Measurements from ENCODE around the gene HSPBP1. TPM values are rescaled to one million over a fixed set of nuclear protein-coding genes. Genes with fewer than 3 reads are reported as not detected.

Gene HSPBP1
- total RNA-seq, 1 experiment from 2014 or later = 83.4 TPM

DNA sequence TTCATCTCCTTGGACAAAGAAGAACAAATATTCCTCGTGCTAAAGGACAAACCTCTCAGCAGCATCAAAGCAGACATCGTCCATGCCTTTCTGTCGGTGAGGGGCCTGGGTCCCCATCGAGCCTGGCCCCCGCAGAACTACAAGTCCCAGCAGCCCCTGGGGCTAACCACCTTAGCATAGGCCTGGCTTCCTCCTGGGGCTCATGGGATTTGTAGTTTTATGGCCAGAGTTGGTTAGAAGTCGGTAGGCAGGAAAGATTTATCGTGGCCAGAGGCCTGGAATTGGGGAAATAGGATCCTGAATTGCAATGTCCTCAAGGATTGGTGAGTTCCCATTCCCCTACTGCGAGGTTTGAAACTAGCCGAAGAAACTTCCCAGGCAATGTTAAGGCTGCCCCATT is 25.6 kb upstream of the HSPBP1 start:
- Histone ChIP-seq H3K9me3 (ENCODE audit: low read depth, low read length, poor library complexity, severe bottlenecking) (no peaks in the 10 kb centered on the region), H3K27ac (ENCODE audit: low read depth, low read length, poor library complexity, severe bottlenecking) (no peak overlapping the region), H3K4me1 (ENCODE audit: insufficient read depth, low read length, poor library complexity, severe bottlenecking) (peaks cover 4% of the 10 kb centered on the region), H3K27me3 (replicated peaks; ENCODE audit: insufficient read depth, low read depth, low read length, poor library complexity) (no peaks in the 10 kb centered on the region), H3K36me3 (ENCODE audit: insufficient read depth, low read length, poor library complexity, severe bottlenecking) (peaks cover 50% of the 10 kb centered on the region), H3K4me3 (ENCODE audit: low read depth, low read length, poor library complexity, severe bottlenecking) (no peak overlapping the region)
- peak; percentile 64 for DNase-seq (ENCODE audit: low spot score)
- TF ChIP-seq, protein P1, sequence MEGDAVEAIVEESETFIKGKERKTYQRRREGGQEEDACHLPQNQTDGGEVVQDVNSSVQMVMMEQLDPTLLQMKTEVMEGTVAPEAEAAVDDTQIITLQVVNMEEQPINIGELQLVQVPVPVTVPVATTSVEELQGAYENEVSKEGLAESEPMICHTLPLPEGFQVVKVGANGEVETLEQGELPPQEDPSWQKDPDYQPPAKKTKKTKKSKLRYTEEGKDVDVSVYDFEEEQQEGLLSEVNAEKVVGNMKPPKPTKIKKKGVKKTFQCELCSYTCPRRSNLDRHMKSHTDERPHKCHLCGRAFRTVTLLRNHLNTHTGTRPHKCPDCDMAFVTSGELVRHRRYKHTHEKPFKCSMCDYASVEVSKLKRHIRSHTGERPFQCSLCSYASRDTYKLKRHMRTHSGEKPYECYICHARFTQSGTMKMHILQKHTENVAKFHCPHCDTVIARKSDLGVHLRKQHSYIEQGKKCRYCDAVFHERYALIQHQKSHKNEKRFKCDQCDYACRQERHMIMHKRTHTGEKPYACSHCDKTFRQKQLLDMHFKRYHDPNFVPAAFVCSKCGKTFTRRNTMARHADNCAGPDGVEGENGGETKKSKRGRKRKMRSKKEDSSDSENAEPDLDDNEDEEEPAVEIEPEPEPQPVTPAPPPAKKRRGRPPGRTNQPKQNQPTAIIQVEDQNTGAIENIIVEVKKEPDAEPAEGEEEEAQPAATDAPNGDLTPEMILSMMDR (conservative IDR thresholded peaks at IDR 0.05; ENCODE audit: low read depth, low read length) = no peak
- no peak for TF ChIP-seq EZH2 (IDR thresholded peaks at IDR 0.05; ENCODE audit: borderline replicate concordance, low read depth, low read length, poor library complexity, severe bottlenecking)
- intact Hi-C loops (cut with micrococcal nuclease; ENCODE audit: unreplicated experiment) = loop anchor here (10.0 kb wide), 1 partner anchor 79 kb away; the partner anchor contains the start of genes RPL28 and TMEM238
- CTCF ChIA-PET = no interaction called here
- no TSS peak for BruUV-seq (replicated peaks)
- POLR2A ChIA-PET (ENCODE audit: low non-redundant PET) = no interaction called here

DNA sequence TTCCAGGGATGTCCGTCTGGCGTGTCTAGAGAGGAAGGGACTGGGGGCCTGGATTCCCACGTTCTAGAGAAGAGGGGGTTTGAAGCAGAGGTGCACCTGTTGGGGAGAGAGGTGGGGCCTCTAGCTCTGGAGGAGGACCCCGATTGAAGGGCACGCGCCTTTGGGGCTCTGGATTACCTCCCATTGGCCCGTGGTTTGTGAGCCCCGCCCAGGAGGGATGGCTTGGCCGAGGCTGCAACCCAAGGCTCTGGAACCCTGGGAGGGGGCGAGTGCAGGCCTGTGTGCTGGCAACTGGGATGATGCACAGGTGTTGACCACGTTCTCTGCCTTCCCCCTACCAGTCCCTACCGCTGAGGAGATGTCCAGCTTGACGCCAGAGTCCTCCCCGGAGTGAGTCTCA is 25.1 kb upstream of the HSPBP1 start:
- H3K36me3 ChIP-seq (ENCODE audit: insufficient read depth, low read length, poor library complexity, severe bottlenecking) = peaks cover 50% of the 10 kb centered on the region
- BruUV-seq (replicated peaks) = no TSS peak
- H3K27ac ChIP-seq (ENCODE audit: low read depth, low read length, poor library complexity, severe bottlenecking) = no peak overlapping the region
- no peak for DNase-seq (ENCODE audit: low spot score)
- POLR2A ChIA-PET (ENCODE audit: low non-redundant PET) = no interaction called here
- no peak overlapping the region for H3K4me3 ChIP-seq (ENCODE audit: low read depth, low read length, poor library complexity, severe bottlenecking)
- intact Hi-C loops (cut with micrococcal nuclease; ENCODE audit: unreplicated experiment) = loop anchor here (10.0 kb wide), 1 partner anchor 80 kb away; the partner anchor contains the start of genes RPL28 and TMEM238
- peaks cover 4% of the 10 kb centered on the region for H3K4me1 ChIP-seq (ENCODE audit: insufficient read depth, low read length, poor library complexity, severe bottlenecking)
- TF ChIP-seq EZH2 (IDR thresholded peaks at IDR 0.05; ENCODE audit: borderline replicate concordance, low read depth, low read length, poor library complexity, severe bottlenecking) = no peak
- TF ChIP-seq, protein P1 (conservative IDR thresholded peaks at IDR 0.05; ENCODE audit: low read depth, low read length) = no peak
- H3K9me3 ChIP-seq (ENCODE audit: low read depth, low read length, poor library complexity, severe bottlenecking) = no peaks in the 10 kb centered on the region
- CTCF ChIA-PET = no interaction called here
- H3K27me3 ChIP-seq (replicated peaks; ENCODE audit: insufficient read depth, low read depth, low read length, poor library complexity) = no peaks in the 10 kb centered on the region

GRCh38 chr19:55304279-55304978 is 24.5 kb upstream of the HSPBP1 start:
- H3K36me3 ChIP-seq (ENCODE audit: insufficient read depth, low read length, poor library complexity, severe bottlenecking) = peaks cover 48% of the 10 kb centered on the region
- H3K27ac ChIP-seq (ENCODE audit: low read depth, low read length, poor library complexity, severe bottlenecking) = no peak overlapping the region
- peak; percentile 76 for DNase-seq (ENCODE audit: low spot score)
- no peak overlapping the region for H3K4me3 ChIP-seq (ENCODE audit: low read depth, low read length, poor library complexity, severe bottlenecking)
- H3K27me3 ChIP-seq (replicated peaks; ENCODE audit: insufficient read depth, low read depth, low read length, poor library complexity) = no peaks in the 10 kb centered on the region
- CTCF ChIA-PET = no interaction called here
- H3K4me1 ChIP-seq (ENCODE audit: insufficient read depth, low read length, poor library complexity, severe bottlenecking) = peaks cover 4% of the 10 kb centered on the region
- no peaks in the 10 kb centered on the region for H3K9me3 ChIP-seq (ENCODE audit: low read depth, low read length, poor library complexity, severe bottlenecking)
- intact Hi-C loops (cut with micrococcal nuclease; ENCODE audit: unreplicated experiment) = loop anchor here (10.0 kb wide), 1 partner anchor 80 kb away; the partner anchor contains the start of genes RPL28 and TMEM238
- TF ChIP-seq, protein P1 (conservative IDR thresholded peaks at IDR 0.05; ENCODE audit: low read depth, low read length) = no peak
- TF ChIP-seq EZH2 (IDR thresholded peaks at IDR 0.05; ENCODE audit: borderline replicate concordance, low read depth, low read length, poor library complexity, severe bottlenecking) = no peak
- BruUV-seq (replicated peaks) = no TSS peak
- POLR2A ChIA-PET (ENCODE audit: low non-redundant PET) = no interaction called here

Data from A673 (cell line).